A673 (cell line): ENCODE measurements around the gene RFX2. TPM values are rescaled to one million over a fixed set of nuclear protein-coding genes. Genes with fewer than 3 reads are reported as not detected.

Experiments
- BruUV-seq: library from RNA; stranded (reverse); fragments of 400-500 nt; replicated peaks from 2 replicates; lab custom pipeline; 2021; lab: Mats Ljungman, UMichigan
- CTCF ChIA-PET: fragments of 300-600 bp; sonication (Branson Sonifier 250); formaldehyde crosslinking; loops from one replicate; lab custom pipeline; 2022; ENCODE audit warnings: antibody characterized with exemption; lab: Charles Lee
- POLR2A ChIA-PET: fragments of 300-600 bp; sonication (Branson Sonifier 250); formaldehyde crosslinking; loops from one replicate; lab custom pipeline; 2022; ENCODE audit warnings: antibody characterized with exemption; ENCODE audit not compliant: low non-redundant PET; lab: Charles Lee
- DNase-seq: peaks from one replicate; pipeline ENCODE4 v3.0.0-alpha.2; 2015; ENCODE audit warnings: low spot score
- H3K27ac ChIP-seq: fragments of 200-600 bp; sonication (generic); 2 replicates; pipeline ENCODE4 v1.5.1; 2016; ENCODE audit warnings: mixed run types, low read depth, mild to moderate bottlenecking, mixed read lengths, antibody characterized with exemption, low read length; ENCODE audit not compliant: poor library complexity, severe bottlenecking
- H3K27me3 ChIP-seq: fragments of 200-600 bp; sonication (generic); replicated peaks from 2 replicates; pipeline ENCODE4 v1.6.1; 2017; ENCODE audit warnings: mixed run types, low read depth, mild to moderate bottlenecking, mixed read lengths, antibody characterized with exemption, low read length; ENCODE audit not compliant: insufficient read depth, poor library complexity
- H3K36me3 ChIP-seq: fragments of 200-600 bp; sonication (generic); 2 replicates; pipeline ENCODE4 v1.6.1; 2016; ENCODE audit warnings: mixed run types, mild to moderate bottlenecking, mixed read lengths, antibody characterized with exemption, low read length; ENCODE audit not compliant: insufficient read depth, poor library complexity, severe bottlenecking
- H3K4me1 ChIP-seq: fragments of 200-600 bp; sonication (generic); 2 replicates; pipeline ENCODE4 v1.6.1; 2017; ENCODE audit warnings: mixed run types, mild to moderate bottlenecking, mixed read lengths, antibody characterized with exemption, low read length; ENCODE audit not compliant: insufficient read depth, poor library complexity, severe bottlenecking
- H3K4me3 ChIP-seq: fragments of 200-600 bp; sonication (generic); 2 replicates; pipeline ENCODE4 v1.5.1; 2016; ENCODE audit warnings: low read depth, mixed run types, mild to moderate bottlenecking, mixed read lengths, low read length; ENCODE audit not compliant: poor library complexity, severe bottlenecking
- H3K9me3 ChIP-seq: fragments of 200-600 bp; sonication (generic); 2 replicates; pipeline ENCODE4 v1.6.1; 2016; ENCODE audit warnings: mixed run types, low read depth, mild to moderate bottlenecking, mixed read lengths, antibody characterized with exemption, low read length; ENCODE audit not compliant: poor library complexity, severe bottlenecking
- CTCF ChIP-seq: fragments of 300-800, 200-600 bp; sonication (generic); conservative IDR thresholded peaks from 2 replicates; pipeline ENCODE4 v1.5.1; 2017; ENCODE audit warnings: low read depth, mild to moderate bottlenecking, antibody characterized with exemption, low read length, moderate library complexity, mixed read lengths
- EZH2 ChIP-seq: fragments of 200-600 bp; sonication (generic); IDR thresholded peaks from 2 replicates; pipeline ENCODE4 v1.6.1; 2017; ENCODE audit warnings: borderline replicate concordance, low read depth, mild to moderate bottlenecking, mixed read lengths, antibody characterized with exemption, low read length; ENCODE audit not compliant: poor library complexity, severe bottlenecking
- intact Hi-C: fragments of 100-400 bp; cut with micrococcal nuclease; formaldehyde crosslinking; loops from one replicate; pipeline ENCODE4 v1.10.0; 2022; ENCODE audit not compliant: unreplicated experiment
- total RNA-seq: library from RNA; stranded (reverse); gene quantifications from 2 replicates; pipeline ENCODE4 v1.2.3, GENCODE V29; 2021

RFX2 gene
- total RNA-seq, 1 experiment from 2014 or later: 11.7 TPM

GRCh38 chr19:6103894-6104293, 6.4 kb downstream of the RFX2 start:
- Histone ChIP-seq H3K9me3 (no peaks in the 10 kb centered on the region), H3K27ac (no peak overlapping the region), H3K4me3 (no peak overlapping the region), H3K27me3 (no peaks in the 10 kb centered on the region), H3K4me1 (peaks cover 12% of the 10 kb centered on the region), H3K36me3 (no peaks in the 10 kb centered on the region)
- intact Hi-C loops: no loop called here
- no peak for TF ChIP-seq CTCF
- TF ChIP-seq EZH2: no peak
- POLR2A ChIA-PET: no interaction called here
- CTCF ChIA-PET: no interaction called here
- BruUV-seq: no TSS peak
- DNase-seq: no peak

GRCh38 chr19:6103217-6103644, 7.1 kb downstream of the RFX2 start:
- Histone ChIP-seq H3K4me1 (peaks cover 12% of the 10 kb centered on the region), H3K27ac (no peak overlapping the region), H3K27me3 (no peaks in the 10 kb centered on the region), H3K9me3 (no peaks in the 10 kb centered on the region), H3K4me3 (no peak overlapping the region), H3K36me3 (no peaks in the 10 kb centered on the region)
- no TSS peak for BruUV-seq
- intact Hi-C loops: no loop called here
- DNase-seq: no peak
- CTCF ChIA-PET: interaction anchor here (0.6 kb wide), 1 partner anchor 158 kb away, joined by 4 read pairs; no protein-coding TSS in a partner anchor
- POLR2A ChIA-PET: no interaction called here
- TF ChIP-seq CTCF (no peak), EZH2 (no peak)

GRCh38 chr19:6101991-6102390, 8.3 kb downstream of the RFX2 start:
- H3K36me3 ChIP-seq: no peaks in the 10 kb centered on the region
- no peak for TF ChIP-seq EZH2
- TF ChIP-seq CTCF: no peak
- H3K4me1 ChIP-seq: peaks cover 12% of the 10 kb centered on the region
- H3K27ac ChIP-seq: no peak overlapping the region
- no peaks in the 10 kb centered on the region for H3K9me3 ChIP-seq
- POLR2A ChIA-PET: no interaction called here
- H3K4me3 ChIP-seq: no peak overlapping the region
- CTCF ChIA-PET: no interaction called here
- no peak for DNase-seq
- no peaks in the 10 kb centered on the region for H3K27me3 ChIP-seq
- intact Hi-C loops: no loop called here
- BruUV-seq: no TSS peak
